Astrocyte of the cerebellum (primary cell): ENCODE results near the gene MCM3.

ENCODE experiments used
- DNase-seq: peaks from one replicate; pipeline ENCODE4 v3.0.0-alpha.2; 2011; ENCODE audit warnings: low read depth
- H3K4me3 ChIP-seq: 2 replicates; pipeline ENCODE4 v1.5.1; 2011; ENCODE audit warnings: mild to moderate bottlenecking, low read depth, low read length, moderate library complexity
- CTCF ChIP-seq: IDR thresholded peaks from 2 replicates; pipeline ENCODE4 v1.5.1; 2012; ENCODE audit warnings: low read length, low read depth, moderate library complexity, mild to moderate bottlenecking; ENCODE audit errors: missing control alignments
- in situ Hi-C: cut with HindIII; loops from 2 replicates; pipeline ENCODE4 v1.10.0; 2017; ENCODE audit warnings: low sequenced_read_pairs

MCM3 gene

GRCh38 chr6:52231406-52232127 is 53.0 kb downstream of the MCM3 start:
- H3K4me3 ChIP-seq = no peak overlapping the region
- in situ Hi-C loops = no loop called here
- no peak for TF ChIP-seq CTCF
- DNase-seq = no peak

GRCh38 chr6:52230685-52231084 is 53.9 kb downstream of the MCM3 start:
- TF ChIP-seq CTCF = no peak
- no peak for DNase-seq
- no peak overlapping the region for H3K4me3 ChIP-seq
- in situ Hi-C loops = no loop called here

GRCh38 chr6:52227495-52227894 is 57.0 kb downstream of the MCM3 start:
- in situ Hi-C loops = no loop called here
- DNase-seq = no peak
- no peak overlapping the region for H3K4me3 ChIP-seq
- no peak for TF ChIP-seq CTCF

GRCh38 chr6:52221302-52221701 is 63.2 kb downstream of the MCM3 start:
- TF ChIP-seq CTCF = no peak
- no peak for DNase-seq
- no peak overlapping the region for H3K4me3 ChIP-seq
- in situ Hi-C loops = no loop called here

- DNase-seq = no peak
- TF ChIP-seq CTCF = no peak
- in situ Hi-C loops = no loop called here
- no peak overlapping the region for H3K4me3 ChIP-seq
These were observed 66.8 kb downstream of the MCM3 start for GRCh38 chr6:52217761-52218160.

GRCh38 chr6:52216932-52217575 is 67.5 kb downstream of the MCM3 start:
- in situ Hi-C loops = no loop called here
- H3K4me3 ChIP-seq = no peak overlapping the region
- no peak for DNase-seq
- TF ChIP-seq CTCF = no peak
